ENCODE measurements around the gene AMMECR1L. TPM values are rescaled to one million over a fixed set of nuclear protein-coding genes. Genes with fewer than 3 reads are reported as not detected.
"Not testable (repeated sequence)": the region's sequence is repeated elsewhere in the genome, so short reads cannot be mapped to it uniquely, and the experiment has no call there.

The AMMECR1L gene
- total RNA-seq, 1 donor from 2014 or later, result 15.2 TPM

DNA sequence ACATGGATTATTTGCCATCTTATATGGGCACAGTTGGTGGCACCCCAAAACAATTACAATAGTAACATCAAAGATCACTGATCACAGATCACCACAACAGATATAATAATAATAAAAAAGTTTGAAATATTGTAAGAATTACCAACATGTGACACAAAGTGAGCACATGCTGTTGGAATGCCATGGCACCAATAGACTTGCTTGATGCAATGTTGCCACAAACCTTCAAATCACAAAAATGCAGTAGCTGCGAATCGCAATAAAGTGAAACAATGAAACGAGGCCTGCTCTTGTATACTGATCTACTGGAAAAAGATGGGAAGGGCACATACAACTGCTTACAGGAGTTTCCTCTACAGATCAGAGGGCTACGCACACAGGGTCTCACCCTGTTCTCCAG is 32.2 kb upstream of the AMMECR1L start:
- DNase-seq (ENCODE audit: extremely low spot score in 2 of 2), result no peak
- Histone ChIP-seq H3K9me3 (no peaks in the 10 kb centered on the region), H3K27ac (no peak overlapping the region), H3K4me3 (no peak overlapping the region), H3K27me3 (no peaks in the 10 kb centered on the region), H3K4me1 (no peaks in the 10 kb centered on the region), H3K36me3 (no peaks in the 10 kb centered on the region)
- intact Hi-C loops (cut with DNase I), result no loop called here
- TF ChIP-seq POLR2AphosphoS5 (IDR thresholded peaks at IDR 0.05; ENCODE audit: insufficient read depth in 1 of 2, low read depth in 1 of 2) (no peak), POLR2A (IDR thresholded peaks at IDR 0.05) (no peak)
- TF ChIP-seq, protein P1, sequence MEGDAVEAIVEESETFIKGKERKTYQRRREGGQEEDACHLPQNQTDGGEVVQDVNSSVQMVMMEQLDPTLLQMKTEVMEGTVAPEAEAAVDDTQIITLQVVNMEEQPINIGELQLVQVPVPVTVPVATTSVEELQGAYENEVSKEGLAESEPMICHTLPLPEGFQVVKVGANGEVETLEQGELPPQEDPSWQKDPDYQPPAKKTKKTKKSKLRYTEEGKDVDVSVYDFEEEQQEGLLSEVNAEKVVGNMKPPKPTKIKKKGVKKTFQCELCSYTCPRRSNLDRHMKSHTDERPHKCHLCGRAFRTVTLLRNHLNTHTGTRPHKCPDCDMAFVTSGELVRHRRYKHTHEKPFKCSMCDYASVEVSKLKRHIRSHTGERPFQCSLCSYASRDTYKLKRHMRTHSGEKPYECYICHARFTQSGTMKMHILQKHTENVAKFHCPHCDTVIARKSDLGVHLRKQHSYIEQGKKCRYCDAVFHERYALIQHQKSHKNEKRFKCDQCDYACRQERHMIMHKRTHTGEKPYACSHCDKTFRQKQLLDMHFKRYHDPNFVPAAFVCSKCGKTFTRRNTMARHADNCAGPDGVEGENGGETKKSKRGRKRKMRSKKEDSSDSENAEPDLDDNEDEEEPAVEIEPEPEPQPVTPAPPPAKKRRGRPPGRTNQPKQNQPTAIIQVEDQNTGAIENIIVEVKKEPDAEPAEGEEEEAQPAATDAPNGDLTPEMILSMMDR (IDR thresholded peaks at IDR 0.05), result no peak

DNA sequence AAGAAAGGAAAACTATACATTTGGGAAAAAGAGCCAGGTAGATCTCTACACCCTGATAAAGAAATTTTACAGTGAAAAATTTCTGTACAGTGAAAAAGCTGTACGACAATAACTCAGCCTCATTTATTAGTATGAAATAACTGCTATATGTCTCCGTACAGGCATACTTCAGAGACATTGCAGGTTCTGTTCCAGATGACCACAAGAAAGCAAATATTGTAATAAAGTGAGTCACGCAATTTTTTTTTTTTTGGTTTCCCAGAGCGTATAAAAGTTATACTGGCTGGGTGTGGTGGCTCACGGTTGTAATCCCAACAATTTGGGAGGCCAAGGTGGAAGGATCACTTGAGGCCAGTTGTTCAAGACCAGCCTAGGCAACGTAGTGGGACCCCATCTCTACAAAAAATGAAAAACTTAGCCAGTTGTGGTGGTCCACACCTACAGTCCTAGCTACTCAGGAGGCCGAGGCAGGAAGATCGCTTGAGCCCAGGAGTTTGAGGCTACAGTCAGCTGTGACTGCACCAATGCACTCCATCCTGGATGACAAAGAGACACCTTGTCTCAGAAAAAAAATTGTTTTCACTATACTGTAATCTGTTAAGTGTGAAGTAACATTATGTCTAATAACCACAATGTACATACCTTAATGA is 28.2 kb upstream of the AMMECR1L start:
- Histone ChIP-seq H3K27me3 (no peaks in the 10 kb centered on the region), H3K9me3 (no peaks in the 10 kb centered on the region), H3K27ac (no peak overlapping the region), H3K4me1 (no peaks in the 10 kb centered on the region), H3K36me3 (no peaks in the 10 kb centered on the region), H3K4me3 (no peak overlapping the region)
- TF ChIP-seq POLR2A (IDR thresholded peaks at IDR 0.05) (no peak), POLR2AphosphoS5 (IDR thresholded peaks at IDR 0.05; ENCODE audit: insufficient read depth in 1 of 2, low read depth in 1 of 2) (no peak)
- TF ChIP-seq, protein P1 (IDR thresholded peaks at IDR 0.05), result no peak
- intact Hi-C loops (cut with DNase I), result no loop called here
- DNase-seq (ENCODE audit: extremely low spot score in 2 of 2), result no peak

DNA sequence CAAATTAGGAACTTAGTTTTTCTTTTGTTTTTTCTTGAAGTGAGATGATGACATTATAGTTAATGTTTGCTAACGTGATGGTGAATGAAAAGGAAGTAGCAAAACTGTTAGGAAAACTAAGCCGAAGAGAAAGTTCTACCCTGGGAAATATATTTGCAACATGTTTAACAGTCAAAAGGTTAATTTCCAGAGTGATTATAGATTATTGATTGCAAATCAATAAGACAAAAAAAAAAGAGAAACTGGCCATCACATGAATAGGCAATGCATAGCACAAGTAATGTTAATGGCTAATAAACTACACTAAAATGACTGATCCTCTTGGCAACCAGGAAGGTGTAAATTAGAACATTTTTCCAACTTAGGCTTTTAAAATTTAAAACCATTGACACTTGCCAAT is 26.0 kb upstream of the AMMECR1L start:
- no peak overlapping the region for H3K4me3 ChIP-seq
- no peaks in the 10 kb centered on the region for H3K4me1 ChIP-seq
- DNase-seq (ENCODE audit: extremely low spot score in 2 of 2), result no peak
- H3K9me3 ChIP-seq, result no peaks in the 10 kb centered on the region
- no peaks in the 10 kb centered on the region for H3K36me3 ChIP-seq
- H3K27ac ChIP-seq, result no peak overlapping the region
- no peak for TF ChIP-seq POLR2AphosphoS5 (IDR thresholded peaks at IDR 0.05; ENCODE audit: insufficient read depth in 1 of 2, low read depth in 1 of 2)
- TF ChIP-seq, protein P1 (IDR thresholded peaks at IDR 0.05), result no peak
- no peak for TF ChIP-seq POLR2A (IDR thresholded peaks at IDR 0.05)
- no peaks in the 10 kb centered on the region for H3K27me3 ChIP-seq
- intact Hi-C loops (cut with DNase I), result no loop called here

DNA sequence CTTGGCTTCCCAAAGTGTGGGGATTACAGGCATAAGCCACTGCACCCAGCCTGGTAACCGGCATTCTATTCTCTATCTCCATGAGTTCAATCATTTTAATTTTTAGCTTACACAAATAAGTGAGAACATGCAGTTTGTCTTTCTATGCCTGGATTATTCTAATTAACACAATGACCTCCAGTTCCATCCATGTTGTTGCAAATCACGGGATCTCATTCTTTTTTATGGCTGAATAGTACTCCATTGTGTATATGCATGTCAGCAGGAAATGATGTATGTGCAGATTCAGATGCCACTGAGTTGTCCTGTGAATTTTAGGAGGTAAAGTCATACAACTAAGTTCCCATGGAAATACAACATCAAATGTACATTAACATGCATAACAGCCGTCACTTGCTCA is 24.7 kb upstream of the AMMECR1L start:
- Histone ChIP-seq H3K4me1 (no peaks in the 10 kb centered on the region), H3K9me3 (no peaks in the 10 kb centered on the region), H3K27ac (no peak overlapping the region), H3K27me3 (no peaks in the 10 kb centered on the region), H3K4me3 (no peak overlapping the region), H3K36me3 (no peaks in the 10 kb centered on the region)
- intact Hi-C loops (cut with DNase I), result no loop called here
- no peak for TF ChIP-seq POLR2AphosphoS5 (IDR thresholded peaks at IDR 0.05; ENCODE audit: insufficient read depth in 1 of 2, low read depth in 1 of 2)
- TF ChIP-seq POLR2A (IDR thresholded peaks at IDR 0.05), result no peak
- TF ChIP-seq, protein P1 (IDR thresholded peaks at IDR 0.05), result no peak
- DNase-seq (ENCODE audit: extremely low spot score in 2 of 2), result no peak

DNA sequence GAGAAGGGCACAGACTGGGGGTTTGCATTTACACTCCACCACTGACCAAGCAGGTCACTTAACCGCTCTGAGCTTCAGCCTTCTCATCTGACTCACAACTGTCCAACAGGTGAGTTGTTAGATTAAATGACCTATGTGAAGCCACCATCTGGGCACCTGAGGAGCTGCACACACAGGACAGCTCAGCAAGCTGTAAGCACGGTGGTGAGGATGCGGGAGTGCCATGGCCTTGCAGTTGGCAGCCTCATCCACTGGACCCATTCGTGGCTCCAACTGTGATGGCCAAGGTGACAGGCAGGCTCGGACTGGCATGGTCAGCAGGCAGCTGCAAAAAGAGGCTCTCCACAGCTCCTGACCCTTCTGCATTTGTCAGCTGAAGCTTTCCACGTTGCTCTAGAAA is 23.3 kb upstream of the AMMECR1L start:
- Histone ChIP-seq H3K36me3 (no peaks in the 10 kb centered on the region), H3K27ac (no peak overlapping the region), H3K9me3 (no peaks in the 10 kb centered on the region), H3K27me3 (no peaks in the 10 kb centered on the region), H3K4me1 (no peaks in the 10 kb centered on the region), H3K4me3 (no peak overlapping the region)
- intact Hi-C loops (cut with DNase I), result no loop called here
- TF ChIP-seq POLR2AphosphoS5 (IDR thresholded peaks at IDR 0.05; ENCODE audit: insufficient read depth in 1 of 2, low read depth in 1 of 2) (no peak), POLR2A (IDR thresholded peaks at IDR 0.05) (no peak)
- TF ChIP-seq, protein P1 (IDR thresholded peaks at IDR 0.05), result no peak
- DNase-seq (ENCODE audit: extremely low spot score in 2 of 2), result no peak

DNA sequence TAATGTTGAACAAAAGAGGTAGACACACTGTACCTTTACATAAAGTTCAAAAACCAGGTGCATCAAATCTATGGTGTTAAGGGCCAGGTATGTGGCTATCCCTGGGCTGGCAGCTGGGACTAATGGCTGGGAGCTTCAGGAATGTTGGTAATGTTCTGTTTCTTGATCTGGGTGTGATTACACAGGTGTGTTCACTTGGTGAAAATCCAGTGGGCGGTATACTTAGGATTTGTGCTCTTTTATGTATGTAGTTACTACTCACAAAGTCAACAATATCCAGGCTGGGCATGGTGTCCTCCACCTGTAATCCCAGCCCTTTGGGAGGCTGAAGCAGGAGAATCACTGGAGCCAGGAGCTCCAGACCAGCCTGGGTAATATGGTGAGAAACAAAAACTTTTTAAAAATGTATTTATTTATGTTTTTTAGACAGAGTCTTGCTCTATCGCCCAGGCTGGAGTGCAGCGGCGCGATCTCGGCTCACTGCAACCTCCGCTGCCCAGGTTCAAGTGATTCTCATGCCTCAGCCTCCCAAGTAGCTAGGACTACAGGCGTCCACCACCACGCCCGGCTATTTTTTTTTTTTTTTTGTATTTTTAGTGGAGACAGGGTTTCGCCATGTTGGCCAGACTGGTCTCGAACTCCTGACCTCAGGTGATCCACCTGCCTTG is 22.1 kb upstream of the AMMECR1L start:
- DNase-seq (ENCODE audit: extremely low spot score in 2 of 2); H3K27ac ChIP-seq; H3K9me3 ChIP-seq; H3K4me1 ChIP-seq; H3K36me3 ChIP-seq; intact Hi-C loops (cut with DNase I); H3K4me3 ChIP-seq; H3K27me3 ChIP-seq: not testable (repeated sequence)
